Activated T-cell treated with anti-CD3 and anti-CD28 coated beads for 48 hours (primary cell): ENCODE data around the gene SERPINA9.

ENCODE experiments used
- DNase-seq: peaks from one replicate; pipeline ENCODE4 v3.0.0-alpha.2; 2020; ENCODE audit warnings: low read depth

SERPINA9 gene

GRCh38 chr14:94462763-94463572, 13.0 kb downstream of the SERPINA9 start:
- DNase-seq, result no peak

GRCh38 chr14:94462219-94462551, 13.8 kb downstream of the SERPINA9 start:
- no peak for DNase-seq

- no peak for DNase-seq
These were observed 14.3 kb downstream of the SERPINA9 start for GRCh38 chr14:94461526-94462218.

GRCh38 chr14:94460631-94461416, 15.2 kb downstream of the SERPINA9 start:
- DNase-seq, result no peak

- DNase-seq, result no peak
These were observed 17.3 kb downstream of the SERPINA9 start for GRCh38 chr14:94458558-94459205.

- DNase-seq, result no peak
These were observed 17.9 kb downstream of the SERPINA9 start for GRCh38 chr14:94458096-94458495.

GRCh38 chr14:94455928-94456327, 20.1 kb downstream of the SERPINA9 start:
- DNase-seq, result no peak

- no peak for DNase-seq
These were observed 24.2 kb downstream of the SERPINA9 start for GRCh38 chr14:94451826-94452225.

GRCh38 chr14:94451091-94451771, 24.8 kb downstream of the SERPINA9 start:
- DNase-seq, result no peak

GRCh38 chr14:94450722-94451090, 25.3 kb downstream of the SERPINA9 start:
- no peak for DNase-seq

- DNase-seq, result no peak
These were observed 26.1 kb downstream of the SERPINA9 start for GRCh38 chr14:94449930-94450329.

GRCh38 chr14:94448071-94448808, 27.8 kb downstream of the SERPINA9 start:
- DNase-seq, result no peak

- no peak for DNase-seq
These were observed 28.8 kb downstream of the SERPINA9 start for GRCh38 chr14:94447206-94447605.

GRCh38 chr14:94446126-94446525, 29.9 kb downstream of the SERPINA9 start:
- no peak for DNase-seq

GRCh38 chr14:94445003-94445402, 31.0 kb downstream of the SERPINA9 start:
- no peak for DNase-seq

- DNase-seq, result no peak
These were observed 34.3 kb downstream of the SERPINA9 start for GRCh38 chr14:94441531-94442205.

- DNase-seq, result no peak
These were observed 34.9 kb downstream of the SERPINA9 start for GRCh38 chr14:94441130-94441529.

- DNase-seq, result no peak
These were observed 36.4 kb downstream of the SERPINA9 start for GRCh38 chr14:94439453-94440057.

GRCh38 chr14:94428610-94429009, 47.4 kb downstream of the SERPINA9 start:
- no peak for DNase-seq

- DNase-seq, result no peak
These were observed 48.9 kb downstream of the SERPINA9 start for GRCh38 chr14:94427016-94427613.
